Osteoblast (primary cell): Measurements from ENCODE around the gene HOXD4. TPM values are rescaled to one million over a fixed set of nuclear protein-coding genes. Genes with fewer than 3 reads are reported as not detected.

Experiments
- DNase-seq: peaks from one replicate; pipeline ENCODE4 v3.0.0; 2011; ENCODE audit warnings: low spot score, mixed read lengths; ENCODE audit not compliant: insufficient read length; ENCODE audit errors: missing footprints
- H2AFZ ChIP-seq: 2 replicates; pipeline ENCODE4 v1.6.0; 2011; ENCODE audit warnings: mild to moderate bottlenecking, low read length
- H3K27ac ChIP-seq: 2 replicates; pipeline ENCODE4 v1.5.1; 2011; ENCODE audit warnings: mild to moderate bottlenecking, low read depth, low read length, moderate library complexity
- H3K27me3 ChIP-seq: 2 replicates; pipeline ENCODE4 v1.6.0; 2012; ENCODE audit warnings: mild to moderate bottlenecking, control low read depth, inconsistent platforms, low read length, moderate library complexity; ENCODE audit not compliant: insufficient read depth
- H3K36me3 ChIP-seq: 2 replicates; pipeline ENCODE4 v1.5.1; 2011; ENCODE audit warnings: mild to moderate bottlenecking, low read length, control low read depth, moderate library complexity; ENCODE audit not compliant: insufficient read depth
- H3K4me1 ChIP-seq: 2 replicates; pipeline ENCODE4 v1.5.1; 2011; ENCODE audit warnings: mild to moderate bottlenecking, low read length, control low read depth, moderate library complexity; ENCODE audit not compliant: insufficient read depth
- H3K4me2 ChIP-seq: 2 replicates; pipeline ENCODE4 v1.6.0; 2011; ENCODE audit warnings: mild to moderate bottlenecking, low read length; ENCODE audit not compliant: insufficient read depth
- H3K4me3 ChIP-seq: fragments of 200-600 bp; sonication (generic); 3 replicates; pipeline ENCODE4 v1.5.1; 2012; ENCODE audit warnings: mild to moderate bottlenecking, low read length, inconsistent platforms; ENCODE audit not compliant: insufficient read depth
- H3K79me2 ChIP-seq: 2 replicates; pipeline ENCODE4 v1.6.0; 2012; ENCODE audit warnings: mild to moderate bottlenecking, low read length, control low read depth, inconsistent platforms; ENCODE audit not compliant: insufficient read depth
- H3K9me3 ChIP-seq: 2 replicates; pipeline ENCODE4 v1.5.1; 2011; ENCODE audit warnings: low read depth, low read length, control low read depth
- H4K20me1 ChIP-seq: 2 replicates; pipeline ENCODE4 v1.6.0; 2012; ENCODE audit warnings: mild to moderate bottlenecking, low read length, control low read depth; ENCODE audit not compliant: insufficient read depth
- CTCF ChIP-seq: IDR thresholded peaks from 2 replicates; pipeline ENCODE4 v1.5.1; 2011; ENCODE audit warnings: mild to moderate bottlenecking, low read depth, low read length, moderate library complexity; ENCODE audit errors: extremely low read depth
- total RNA-seq: library from RNA; depleted of rRNA; stranded (reverse); fragments of >200 nt; gene quantifications from 2 replicates; pipeline ENCODE4 v1.2.3, GENCODE V29; 2012

The HOXD4 gene
- total RNA-seq, 1 donor, result 0.36 TPM

- DNase-seq, result peak; percentile 68
- Histone ChIP-seq H3K4me3 (no peak overlapping the region), H3K27me3 (peaks cover 46% of the 10 kb centered on the region), H4K20me1 (no peaks in the 10 kb centered on the region), H3K27ac (no peak overlapping the region), H2AFZ (no peak overlapping the region), H3K4me1 (peaks cover 5% of the 10 kb centered on the region), H3K9me3 (no peaks in the 10 kb centered on the region), H3K79me2 (no peaks in the 10 kb centered on the region), H3K4me2 (no peak overlapping the region), H3K36me3 (no peaks in the 10 kb centered on the region)
- no peak for TF ChIP-seq CTCF
Measured at GRCh38 chr2:176170602-176171305, 19.4 kb downstream of the HOXD4 start.

- DNase-seq, result peak; percentile 85
- H3K4me1 ChIP-seq, result peaks cover 5% of the 10 kb centered on the region
- H3K4me2 ChIP-seq, result no peak overlapping the region
- H3K27ac ChIP-seq, result no peak overlapping the region
- H2AFZ ChIP-seq, result no peak overlapping the region
- TF ChIP-seq CTCF, result no peak
- no peak overlapping the region for H3K4me3 ChIP-seq
- no peaks in the 10 kb centered on the region for H3K79me2 ChIP-seq
- H3K27me3 ChIP-seq, result peaks cover 41% of the 10 kb centered on the region
- no peaks in the 10 kb centered on the region for H4K20me1 ChIP-seq
- H3K9me3 ChIP-seq, result no peaks in the 10 kb centered on the region
- H3K36me3 ChIP-seq, result no peaks in the 10 kb centered on the region
Measured at GRCh38 chr2:176171351-176172006, 20.1 kb downstream of the HOXD4 start.

- no peaks in the 10 kb centered on the region for H3K9me3 ChIP-seq
- DNase-seq, result peak; percentile 54
- peaks cover 5% of the 10 kb centered on the region for H3K4me1 ChIP-seq
- H3K36me3 ChIP-seq, result no peaks in the 10 kb centered on the region
- no peak overlapping the region for H3K4me3 ChIP-seq
- peaks cover 43% of the 10 kb centered on the region for H3K27me3 ChIP-seq
- H4K20me1 ChIP-seq, result no peaks in the 10 kb centered on the region
- H2AFZ ChIP-seq, result no peak overlapping the region
- H3K27ac ChIP-seq, result no peak overlapping the region
- H3K4me2 ChIP-seq, result no peak overlapping the region
- TF ChIP-seq CTCF, result no peak
- H3K79me2 ChIP-seq, result no peaks in the 10 kb centered on the region
Measured at GRCh38 chr2:176172007-176172894, 20.9 kb downstream of the HOXD4 start.
